ACHN (cell line): ENCODE data around the gene TPM4.
"Not testable (repeated sequence)": the region's sequence is repeated elsewhere in the genome, so short reads cannot be mapped to it uniquely, and the experiment has no call there.

Experiments
- DNase-seq: peaks from one replicate; pipeline ENCODE4 v3.0.0-alpha.2; 2015
- in situ Hi-C: cut with HindIII; loops from 2 replicates; pipeline ENCODE4 v1.10.0; 2017; ENCODE audit warnings: low sequenced_read_pairs, low pct_ligation_motif_present, low pct_unique_long_range_greater_than_20kb

TPM4 gene

DNA sequence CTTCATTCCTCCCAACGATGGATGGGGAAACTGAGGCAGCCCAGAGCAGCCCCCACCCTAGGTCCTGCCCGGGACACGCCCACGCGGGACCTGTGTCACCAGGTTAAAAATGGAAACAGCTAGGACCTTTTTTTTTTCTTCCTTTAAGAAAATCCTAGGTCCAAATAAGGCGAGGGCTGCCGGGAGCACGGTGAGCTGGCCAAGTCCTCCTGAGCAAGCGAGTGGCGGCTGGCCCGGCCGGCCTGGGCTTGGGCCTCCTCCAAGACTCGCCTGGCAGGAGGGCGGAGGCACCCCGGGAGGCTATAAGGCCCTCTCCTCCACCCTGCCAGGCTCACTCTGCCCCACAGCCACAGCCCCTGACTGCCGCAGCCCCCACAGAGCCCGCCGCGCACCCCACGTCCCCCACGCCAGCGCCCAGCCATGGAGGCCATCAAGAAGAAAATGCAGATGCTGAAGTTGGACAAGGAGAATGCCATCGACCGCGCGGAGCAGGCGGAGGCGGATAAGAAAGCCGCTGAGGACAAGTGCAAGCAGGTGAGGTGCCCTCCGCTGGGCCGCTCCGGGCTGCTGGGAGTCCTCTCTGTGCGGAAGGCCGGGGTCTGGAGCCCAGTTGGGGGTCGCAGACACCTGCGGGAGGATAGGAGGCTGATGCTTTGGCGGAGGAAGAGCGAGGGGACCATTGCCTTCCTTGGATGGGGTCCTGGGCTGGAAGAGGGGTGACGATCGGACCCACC is 8.9 kb upstream of the TPM4 start:
- no peak for DNase-seq
- in situ Hi-C loops = no loop called here

DNA sequence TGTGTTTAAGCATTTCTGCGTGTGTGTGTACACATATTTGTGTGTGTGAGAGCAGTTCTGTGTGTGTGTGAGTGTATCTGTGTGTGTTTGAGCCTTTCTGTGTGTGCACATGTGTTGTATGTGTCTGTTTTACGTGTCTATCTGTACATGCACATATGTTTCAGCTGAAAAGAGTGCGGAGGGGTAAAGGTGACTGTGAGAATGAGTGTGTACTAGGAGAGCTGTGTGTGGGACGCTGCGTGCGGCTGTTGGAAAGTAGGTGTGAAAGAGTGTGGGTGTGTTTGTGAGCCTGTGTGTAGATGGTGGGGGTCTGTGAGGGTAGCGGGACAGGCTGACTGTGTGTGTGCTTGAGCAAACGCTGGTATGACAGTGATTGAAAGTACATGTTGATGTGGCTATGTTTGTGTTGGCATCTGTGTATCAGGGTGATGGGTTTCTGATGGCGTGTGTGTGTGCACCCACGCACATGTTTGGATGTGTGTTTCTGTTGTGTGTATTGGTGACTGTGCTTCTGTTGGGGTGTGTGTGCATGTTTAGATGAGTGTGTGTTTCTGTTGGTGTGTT is 7.5 kb upstream of the TPM4 start:
- DNase-seq = no peak
- in situ Hi-C loops = no loop called here

DNA sequence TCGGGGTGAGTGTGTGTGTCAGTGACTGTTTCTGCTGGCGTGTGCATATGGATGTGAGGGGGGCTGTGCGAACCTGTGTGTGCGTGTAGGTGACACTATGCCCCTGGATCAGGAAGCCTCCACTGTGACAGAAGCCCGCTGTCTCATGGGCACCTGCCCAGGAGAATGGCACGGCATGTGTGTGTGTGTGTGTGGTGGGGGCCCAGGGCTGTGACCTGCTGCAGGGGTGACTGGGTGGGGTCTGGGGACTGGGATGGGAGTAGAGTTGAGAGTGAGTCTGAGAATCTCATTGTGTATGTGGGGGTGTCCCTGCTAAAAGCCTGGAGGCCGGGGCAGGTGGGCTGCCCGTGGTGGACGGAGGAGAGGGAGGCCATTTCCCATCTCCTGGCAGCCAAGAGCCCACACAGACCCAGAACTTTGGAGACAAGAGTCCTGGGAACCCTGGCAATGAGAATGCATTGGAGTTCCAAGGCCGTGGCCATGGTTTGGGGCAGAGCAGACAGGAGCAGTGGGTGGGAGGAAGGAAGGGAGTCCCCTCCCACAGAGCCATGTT is 6.4 kb upstream of the TPM4 start:
- DNase-seq = no peak
- in situ Hi-C loops = no loop called here

DNA sequence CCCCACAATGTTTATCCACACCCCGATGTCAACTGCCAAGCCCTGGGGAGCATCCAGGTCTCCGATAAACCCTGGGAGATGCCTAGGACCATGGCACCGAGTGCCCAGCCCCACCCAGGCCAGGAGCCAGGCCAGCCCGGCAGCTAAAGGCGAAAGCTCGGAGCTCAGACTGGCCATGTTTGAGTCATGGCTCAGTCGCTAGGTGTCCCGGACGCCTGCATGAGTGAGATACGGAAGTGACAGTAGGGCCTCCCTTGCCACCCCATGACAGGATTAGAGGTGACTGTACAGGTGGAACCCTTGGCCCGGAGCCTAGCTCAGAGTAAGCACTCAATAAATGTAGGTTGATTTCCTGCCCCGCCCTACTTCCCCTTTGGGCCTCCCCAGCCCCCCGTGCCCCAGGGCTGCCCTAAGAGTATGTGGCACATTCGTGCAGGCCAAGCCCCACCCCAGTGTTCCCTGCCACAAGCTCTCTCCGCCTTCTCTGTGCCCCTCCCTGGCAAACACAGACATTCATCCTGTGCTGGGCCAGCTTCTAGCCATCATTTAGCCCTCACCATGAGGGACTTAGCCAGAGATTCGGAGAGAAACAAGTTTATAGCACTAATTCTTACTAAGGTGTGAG is 5.8 kb upstream of the TPM4 start:
- no peak for DNase-seq
- in situ Hi-C loops = no loop called here

DNA sequence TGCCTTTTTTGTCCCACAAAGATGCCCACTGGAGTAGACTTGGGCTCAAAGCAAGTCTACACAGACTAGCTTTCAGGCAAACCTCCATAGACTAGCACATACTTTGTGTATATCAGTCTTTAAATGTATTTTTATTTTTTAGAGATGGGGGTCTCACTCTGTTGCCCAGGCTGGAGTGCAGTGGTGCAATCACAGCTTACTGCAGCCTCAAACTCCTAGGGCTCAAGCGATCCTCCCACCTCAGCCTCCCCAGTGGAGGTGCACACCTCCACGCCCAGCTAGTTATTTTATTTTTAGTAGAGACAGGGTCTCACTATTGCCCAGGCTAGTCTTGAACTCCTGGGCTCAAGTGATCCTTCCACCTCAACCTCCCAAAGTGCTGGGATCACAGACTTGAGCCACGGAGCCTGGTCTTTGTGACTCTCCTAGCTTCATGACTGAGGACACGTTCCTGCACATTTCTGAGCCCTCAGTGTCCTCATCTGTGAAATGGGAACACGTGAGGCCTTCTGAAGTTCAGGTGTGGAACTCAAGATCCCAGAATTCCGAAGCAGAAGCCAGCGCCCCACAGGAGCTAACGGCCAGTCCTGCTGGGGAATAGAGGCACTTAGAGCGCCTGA is 5.1 kb upstream of the TPM4 start:
- in situ Hi-C loops = no loop called here
- DNase-seq = no peak

DNA sequence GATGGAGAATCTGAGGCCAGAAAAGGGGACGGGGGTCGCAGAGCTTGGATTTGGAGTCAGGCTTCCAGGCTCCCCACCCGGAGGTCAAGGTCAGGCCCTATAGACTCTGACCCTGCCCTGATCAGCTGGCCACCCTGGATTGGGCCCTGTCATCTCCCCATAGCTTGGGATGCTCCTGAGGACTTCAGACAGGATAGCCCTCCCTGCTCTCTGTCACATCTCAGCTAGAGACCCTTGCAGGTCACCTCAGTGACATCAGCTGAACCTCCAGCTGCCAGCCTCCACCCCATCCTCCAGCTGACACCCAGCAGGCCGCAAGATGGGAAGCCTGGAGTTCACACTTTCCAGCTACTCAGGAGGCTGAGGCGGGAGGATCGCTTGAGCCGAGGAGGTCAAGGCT is 2.8 kb upstream of the TPM4 start:
- no peak for DNase-seq
- in situ Hi-C loops = no loop called here

DNA sequence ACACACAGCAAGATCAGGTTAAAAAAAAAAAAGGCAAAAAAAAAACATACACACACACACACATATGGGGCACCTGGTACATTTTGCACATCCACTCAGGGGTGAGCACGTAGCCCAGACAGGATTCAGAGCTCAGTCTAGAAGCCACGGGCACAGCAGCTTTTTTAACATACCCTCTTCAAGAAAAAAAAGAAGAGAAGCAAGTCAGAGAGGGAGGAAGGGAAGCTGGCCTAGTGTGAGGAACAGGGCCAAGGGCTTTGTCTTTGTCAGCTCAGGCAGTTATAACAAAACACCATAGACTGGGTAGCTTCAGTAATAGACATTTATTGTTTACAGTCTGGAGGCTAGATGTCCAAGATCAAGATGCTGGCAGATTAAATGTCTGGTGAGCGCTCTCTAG is 2.3 kb upstream of the TPM4 start:
- in situ Hi-C loops = no loop called here

DNA sequence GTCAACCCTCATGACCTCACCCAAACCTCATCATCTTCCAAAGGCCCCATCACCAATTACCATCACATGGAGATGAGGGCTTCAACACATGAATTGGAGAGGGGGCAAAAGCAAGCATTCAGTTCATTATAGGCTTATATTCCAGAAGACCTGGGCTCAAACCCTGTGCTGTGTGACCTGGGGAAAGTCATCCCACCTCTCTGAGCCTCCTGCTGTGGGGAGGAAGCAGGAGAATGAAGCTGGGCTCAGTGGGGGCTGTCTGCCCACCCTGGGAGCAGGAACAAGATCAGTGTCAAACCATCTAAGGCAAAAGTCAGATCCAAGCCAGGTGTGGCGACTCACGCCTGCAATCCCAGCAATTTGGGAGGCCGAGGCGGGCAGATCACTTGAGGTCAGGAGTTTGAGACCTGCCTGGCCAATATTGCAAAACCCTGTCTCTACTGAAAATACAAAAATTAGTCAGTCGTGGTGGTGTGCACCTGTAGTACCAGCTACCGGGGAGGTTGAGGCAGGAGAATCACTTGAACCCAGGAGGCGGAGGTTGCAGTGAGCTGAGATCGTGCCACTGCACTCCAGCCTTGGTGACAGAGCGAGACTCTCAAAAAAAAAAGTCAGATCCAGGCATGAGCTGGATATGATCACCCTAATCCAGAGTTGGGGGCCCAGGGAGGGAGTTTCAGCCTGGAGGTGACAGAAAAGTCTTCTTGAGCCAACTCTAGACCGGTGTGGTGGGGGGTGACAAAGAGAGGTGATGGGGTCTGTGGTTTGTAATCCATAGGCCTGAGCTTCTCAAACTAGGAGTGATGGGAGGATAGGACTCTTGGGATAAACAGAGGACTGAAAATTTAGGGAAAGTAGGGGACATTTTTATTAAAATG is 1.6 kb upstream of the TPM4 start:
- no peak for DNase-seq
- in situ Hi-C loops = no loop called here

More for the DNA sequence above, 2.3 kb upstream of the TPM4 start:
- DNase-seq = no peak

DNA sequence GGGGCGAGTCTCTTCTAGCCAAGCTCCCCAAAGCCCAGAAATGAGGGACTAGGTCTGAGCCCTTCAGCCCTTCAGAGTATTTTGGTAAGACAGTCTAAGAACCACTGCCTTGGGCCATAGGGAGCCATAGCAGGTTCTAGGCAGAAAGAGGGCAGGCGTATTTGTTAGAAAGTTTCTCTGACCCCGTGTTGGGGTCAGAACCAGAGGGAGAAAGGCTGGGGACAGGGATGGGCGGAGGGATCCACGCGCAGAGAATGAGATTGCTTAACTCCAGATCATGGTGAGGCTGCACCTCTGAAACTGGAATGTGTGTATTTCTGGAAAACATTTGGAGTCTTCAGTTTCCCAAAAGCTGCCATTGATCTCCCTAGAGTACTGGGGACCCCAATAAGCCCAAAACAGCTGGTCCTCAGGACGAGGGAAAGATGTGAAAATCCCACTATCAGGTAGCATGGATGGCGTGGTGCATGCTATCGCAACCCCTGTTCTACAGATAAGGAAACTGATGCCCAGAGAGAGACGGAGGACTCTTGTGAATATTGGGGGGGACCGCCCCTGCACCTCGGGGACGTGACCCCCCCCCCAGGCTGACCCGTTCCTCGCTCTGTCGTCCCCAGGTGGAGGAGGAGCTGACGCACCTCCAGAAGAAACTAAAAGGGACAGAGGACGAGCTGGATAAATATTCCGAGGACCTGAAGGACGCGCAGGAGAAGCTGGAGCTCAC is 703 bp upstream of the TPM4 start:
- DNase-seq = no peak
- in situ Hi-C loops = no loop called here

DNA sequence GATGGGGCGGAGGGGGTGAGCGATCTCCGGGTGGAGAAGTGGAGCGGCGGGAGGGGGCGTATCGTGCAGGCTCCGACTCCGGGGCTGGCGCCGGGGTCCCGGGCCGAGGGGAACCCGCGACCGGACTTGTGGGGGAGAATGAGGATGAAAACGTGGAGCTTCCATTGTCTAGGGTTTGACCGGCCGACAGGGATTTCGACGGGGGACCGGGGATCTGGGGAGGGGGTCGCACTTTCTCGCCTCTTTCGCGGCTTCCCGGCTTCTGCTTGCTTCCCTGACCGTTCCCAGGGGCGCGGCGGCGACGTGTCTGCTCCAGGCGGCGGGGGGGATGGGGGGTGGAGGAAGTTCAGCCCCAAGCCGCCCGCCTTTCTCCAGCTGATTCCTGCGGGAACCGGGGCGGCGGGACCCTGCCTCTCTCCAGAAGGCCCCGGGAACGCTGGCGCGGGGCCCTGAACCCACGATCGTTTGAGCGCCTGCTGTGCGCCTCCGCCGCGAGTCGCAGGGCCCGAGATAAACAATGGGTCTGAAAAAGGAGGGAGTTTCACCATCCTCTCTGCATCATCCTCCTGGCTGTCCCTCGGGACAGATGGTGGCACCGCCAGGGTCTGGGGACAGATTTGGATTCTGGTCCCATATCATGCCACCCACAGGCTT is 790 bp downstream of the TPM4 start:
- peak; percentile 8 for DNase-seq
- in situ Hi-C loops = no loop called here

DNA sequence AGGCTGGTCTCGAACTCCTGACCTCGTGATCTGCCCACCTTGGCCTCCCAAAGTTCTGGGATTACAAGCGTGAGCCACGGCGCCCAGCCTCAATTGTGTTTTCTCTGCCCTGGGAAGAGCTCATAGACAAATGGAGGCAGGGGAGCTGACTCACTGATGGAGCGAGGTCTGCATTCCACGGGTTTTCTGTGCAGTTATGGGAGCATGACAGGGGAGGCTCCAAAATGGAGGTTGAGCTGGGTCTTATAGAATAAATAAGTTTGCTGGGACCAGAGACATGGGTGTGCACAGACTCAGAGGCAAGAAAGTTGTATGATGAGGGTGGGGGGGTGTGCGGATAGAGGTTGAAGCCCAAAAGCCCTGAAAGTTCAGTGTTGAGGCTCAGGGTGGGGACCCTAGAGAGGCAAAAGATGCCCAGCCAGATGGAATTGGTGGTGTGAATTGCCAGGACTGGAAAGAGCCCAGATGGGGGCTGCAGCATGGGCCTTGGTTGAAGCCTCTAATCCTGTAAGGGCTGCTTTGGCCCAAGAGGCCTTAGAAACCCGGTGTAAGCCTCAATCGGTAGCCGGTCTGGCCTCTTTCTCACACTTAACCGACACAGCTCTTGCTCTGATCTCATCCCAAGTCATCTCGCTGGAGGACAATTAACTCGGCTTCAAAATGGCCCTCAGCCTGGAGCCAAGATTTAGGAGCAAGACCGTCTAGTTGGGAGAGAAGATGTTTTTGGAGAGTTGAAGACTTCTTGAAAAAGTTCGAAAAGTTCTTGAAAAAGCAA is 1.9 kb downstream of the TPM4 start:
- DNase-seq = no peak
- in situ Hi-C loops = no loop called here

DNA sequence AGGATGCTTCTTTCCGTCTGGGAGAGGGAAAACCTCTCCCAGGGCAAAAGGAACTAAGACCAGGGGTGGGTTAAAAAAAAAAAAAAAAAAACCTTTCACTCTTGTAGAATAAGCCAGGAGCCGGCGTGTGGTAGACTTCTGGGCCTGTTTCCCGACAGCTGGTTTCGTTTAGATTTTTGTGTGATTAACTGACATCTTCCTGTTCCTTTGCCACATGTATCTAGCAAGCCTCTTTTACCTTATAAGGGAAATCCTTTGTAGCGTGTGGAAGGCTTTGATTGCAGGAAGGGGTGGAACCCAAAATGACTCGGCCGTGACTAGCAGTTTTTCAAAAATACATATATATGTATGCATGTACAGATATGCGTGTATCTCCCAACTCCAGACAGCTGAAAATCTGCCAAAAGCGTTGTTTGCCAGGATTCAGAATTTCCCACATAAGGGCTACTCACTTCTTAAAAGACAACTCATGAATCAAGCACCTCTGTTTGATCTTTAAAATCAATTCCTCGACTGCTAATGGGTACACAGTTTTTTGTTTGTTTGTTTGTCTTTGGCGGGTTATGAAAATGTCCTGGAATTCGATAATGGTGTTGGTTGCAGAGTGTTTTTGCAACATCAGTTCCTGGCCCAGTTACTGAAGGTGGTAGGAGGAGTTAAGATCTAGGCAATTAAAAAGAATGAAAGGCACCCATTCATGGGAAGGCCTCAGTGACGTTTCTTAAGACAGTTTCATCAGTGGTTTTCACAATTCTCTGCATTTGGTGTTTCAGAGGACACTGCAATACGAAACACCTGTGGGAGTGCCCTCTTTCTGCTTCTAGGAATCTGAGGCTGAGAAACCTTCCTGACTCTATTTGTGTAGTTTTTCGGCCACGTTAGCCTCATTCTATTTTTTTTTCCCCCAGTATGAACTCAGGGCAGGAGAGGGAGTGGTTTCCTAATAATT is 2.7 kb downstream of the TPM4 start:
- in situ Hi-C loops = no loop called here
- no peak for DNase-seq

DNA sequence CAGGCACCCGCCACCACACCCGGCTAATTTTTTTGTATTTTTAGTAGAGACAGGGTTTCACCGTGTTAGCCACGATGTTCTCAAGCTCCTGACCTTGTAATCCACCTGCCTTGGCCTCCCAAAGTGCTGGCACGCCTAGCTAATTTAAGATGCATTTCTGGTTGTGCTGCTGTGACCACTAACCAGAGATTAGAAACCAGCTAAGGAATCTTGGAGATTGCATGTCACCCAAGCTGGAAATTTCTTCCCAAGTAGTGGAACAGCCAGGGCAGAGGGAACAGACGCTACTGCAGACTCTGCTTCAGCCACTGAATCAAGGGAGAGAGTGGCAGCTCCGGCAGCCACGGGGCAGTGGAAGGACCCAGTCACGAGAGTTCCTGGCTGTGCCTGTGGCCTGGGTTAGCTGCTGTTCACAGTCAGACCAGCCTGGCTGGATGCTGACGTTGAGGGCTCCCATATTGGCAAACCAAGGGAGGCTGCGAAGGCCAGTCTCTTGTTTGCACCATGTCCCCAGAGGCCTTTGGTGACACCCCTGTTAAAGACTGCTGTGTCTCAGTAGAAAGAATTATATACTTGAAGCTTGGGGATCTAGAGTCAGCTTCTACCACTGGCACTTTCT is 7.9 kb downstream of the TPM4 start:
- DNase-seq = no peak
- in situ Hi-C loops = no loop called here

DNA sequence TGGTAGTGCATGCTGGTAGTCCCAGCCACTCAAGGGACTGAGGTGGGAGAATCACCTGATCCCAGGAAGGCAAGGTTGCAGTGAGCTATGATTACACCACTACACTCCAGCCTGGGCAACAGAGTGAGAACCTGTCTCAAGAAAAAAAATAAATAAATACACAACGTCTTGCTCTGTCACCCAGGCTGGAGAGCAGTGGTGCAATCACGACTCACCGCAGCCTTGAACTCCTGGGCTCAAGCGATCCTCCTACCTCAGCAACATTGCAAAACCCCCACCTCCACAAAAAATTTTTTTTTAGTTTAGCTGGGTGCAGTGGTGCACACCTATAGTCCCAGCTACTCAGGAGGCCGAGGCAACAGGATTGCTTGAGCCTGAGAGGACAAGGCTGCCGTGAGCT is 8.8 kb downstream of the TPM4 start:
- in situ Hi-C loops = no loop called here
- no peak for DNase-seq

DNA sequence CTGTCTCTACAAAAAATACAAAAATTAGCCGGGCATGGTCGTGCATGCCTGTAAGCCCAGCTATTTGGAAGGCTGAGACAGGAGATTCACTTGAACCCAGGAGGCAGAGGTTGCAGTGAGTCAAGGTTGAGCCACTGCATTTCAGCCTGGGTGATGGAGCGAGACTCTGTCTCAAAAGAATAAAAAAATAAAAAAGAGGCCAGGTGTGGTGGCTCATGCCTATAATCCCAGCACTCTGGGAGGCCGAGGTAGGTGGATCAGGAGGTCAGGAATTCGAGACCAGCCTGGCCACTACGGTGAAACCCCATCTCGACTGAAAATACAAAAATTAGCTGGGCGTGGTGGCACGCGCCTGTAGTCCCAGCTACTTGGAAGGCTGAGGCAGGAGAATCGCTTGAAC is 11.1 kb downstream of the TPM4 start:
- DNase-seq, in situ Hi-C loops: not testable (repeated sequence)
